AG04450 (cell line): ENCODE data around the gene GALNT12. TPM values are rescaled to one million over a fixed set of nuclear protein-coding genes. Genes with fewer than 3 reads are reported as not detected.

Source experiments
- CTCF ChIA-PET: fragments of 300-600, 350-600 bp; formaldehyde crosslinking; extraction: SDS; loops from one replicate; lab custom pipeline; 2022; ENCODE audit warnings: antibody characterized with exemption, inconsistent platforms; lab: Charles Lee
- POLR2A ChIA-PET: fragments of 350-600 bp; formaldehyde crosslinking; extraction: SDS; loops from one replicate; lab custom pipeline; 2021; ENCODE audit warnings: antibody characterized with exemption, inconsistent platforms; lab: Yijun Ruan, JAX
- DNase-seq: peaks from one replicate; pipeline ENCODE4 v3.0.0-alpha.2; 2011; ENCODE audit warnings: low read depth, low spot score
- H3K27ac ChIP-seq: one replicate; pipeline ENCODE4 v1.5.1; 2012; ENCODE audit warnings: low read depth, low read length, control low read depth
- H3K27me3 ChIP-seq: one replicate; pipeline ENCODE4 v1.6.0; 2012; ENCODE audit warnings: low read length; ENCODE audit not compliant: control insufficient read depth, insufficient read depth
- H3K4me3 ChIP-seq: 2 replicates; pipeline ENCODE4 v1.5.1; 2011; ENCODE audit warnings: mild to moderate bottlenecking, low read depth, low read length, control low read depth
- H3K9me3 ChIP-seq: 2 replicates; pipeline ENCODE4 v1.5.1; 2012; ENCODE audit warnings: low read length; ENCODE audit not compliant: control insufficient read depth, insufficient read depth
- polyA plus RNA-seq: library from polyadenylated mRNA; depleted of rRNA; stranded (reverse); fragments of >200 nt; gene quantifications from 2 replicates; pipeline ENCODE4 v1.2.3, GENCODE V29; 2011
- TF ChIP-seq, protein P1 (sequence below): IDR thresholded peaks from 2 replicates; pipeline ENCODE4 v1.5.1; 2011; ENCODE audit warnings: low read depth, low read length, control low read depth, inconsistent platforms

GALNT12 gene
- polyA plus RNA-seq, 1 experiment: 4.2 TPM

DNA sequence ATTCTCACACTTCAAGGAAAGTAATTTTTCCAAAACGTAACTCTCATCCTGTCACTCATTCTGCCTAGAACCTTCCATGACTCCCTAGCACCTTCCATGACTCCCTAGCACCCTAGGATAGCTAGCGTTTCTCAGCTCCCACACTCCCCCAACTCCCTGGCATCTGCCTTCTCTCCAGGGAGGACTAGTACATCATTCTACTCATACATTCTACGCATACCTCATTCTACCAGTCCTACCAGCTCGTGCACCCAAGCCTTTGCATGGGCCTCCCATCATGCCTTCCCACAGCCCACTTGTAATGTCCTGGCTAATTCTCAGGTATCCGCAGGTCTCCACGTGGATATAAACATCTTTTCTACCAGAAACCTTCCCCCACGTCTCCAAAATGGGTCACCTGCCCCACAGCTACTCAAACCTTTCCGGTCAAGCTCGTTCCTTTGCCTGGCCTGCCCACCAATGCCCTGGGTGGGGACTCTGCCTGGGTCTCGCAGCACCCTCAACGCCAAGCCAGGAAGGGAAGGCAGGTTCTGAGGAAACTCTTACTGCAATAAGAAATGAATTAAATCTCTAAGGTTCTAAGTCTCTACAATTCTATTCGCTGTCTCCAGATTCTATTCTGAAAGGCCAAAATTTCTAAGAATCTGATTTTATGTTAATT is 12.0 kb upstream of the GALNT12 start:
- no peak for DNase-seq
- peak overlapping the region; percentile 65 for H3K4me3 ChIP-seq
- H3K27me3 ChIP-seq: peaks cover 6% of the 10 kb centered on the region
- peaks cover 5% of the 10 kb centered on the region for H3K9me3 ChIP-seq
- no peak overlapping the region for H3K27ac ChIP-seq
- ChIA-PET POLR2A (no interaction called here), CTCF (interaction anchor here (0.8 to 0.9 kb wide), 2 partner anchors 19 to 721 kb away, joined by 3 to 4 read pairs; no protein-coding TSS in a partner anchor)
- TF ChIP-seq, protein P1, sequence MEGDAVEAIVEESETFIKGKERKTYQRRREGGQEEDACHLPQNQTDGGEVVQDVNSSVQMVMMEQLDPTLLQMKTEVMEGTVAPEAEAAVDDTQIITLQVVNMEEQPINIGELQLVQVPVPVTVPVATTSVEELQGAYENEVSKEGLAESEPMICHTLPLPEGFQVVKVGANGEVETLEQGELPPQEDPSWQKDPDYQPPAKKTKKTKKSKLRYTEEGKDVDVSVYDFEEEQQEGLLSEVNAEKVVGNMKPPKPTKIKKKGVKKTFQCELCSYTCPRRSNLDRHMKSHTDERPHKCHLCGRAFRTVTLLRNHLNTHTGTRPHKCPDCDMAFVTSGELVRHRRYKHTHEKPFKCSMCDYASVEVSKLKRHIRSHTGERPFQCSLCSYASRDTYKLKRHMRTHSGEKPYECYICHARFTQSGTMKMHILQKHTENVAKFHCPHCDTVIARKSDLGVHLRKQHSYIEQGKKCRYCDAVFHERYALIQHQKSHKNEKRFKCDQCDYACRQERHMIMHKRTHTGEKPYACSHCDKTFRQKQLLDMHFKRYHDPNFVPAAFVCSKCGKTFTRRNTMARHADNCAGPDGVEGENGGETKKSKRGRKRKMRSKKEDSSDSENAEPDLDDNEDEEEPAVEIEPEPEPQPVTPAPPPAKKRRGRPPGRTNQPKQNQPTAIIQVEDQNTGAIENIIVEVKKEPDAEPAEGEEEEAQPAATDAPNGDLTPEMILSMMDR: no peak

DNA sequence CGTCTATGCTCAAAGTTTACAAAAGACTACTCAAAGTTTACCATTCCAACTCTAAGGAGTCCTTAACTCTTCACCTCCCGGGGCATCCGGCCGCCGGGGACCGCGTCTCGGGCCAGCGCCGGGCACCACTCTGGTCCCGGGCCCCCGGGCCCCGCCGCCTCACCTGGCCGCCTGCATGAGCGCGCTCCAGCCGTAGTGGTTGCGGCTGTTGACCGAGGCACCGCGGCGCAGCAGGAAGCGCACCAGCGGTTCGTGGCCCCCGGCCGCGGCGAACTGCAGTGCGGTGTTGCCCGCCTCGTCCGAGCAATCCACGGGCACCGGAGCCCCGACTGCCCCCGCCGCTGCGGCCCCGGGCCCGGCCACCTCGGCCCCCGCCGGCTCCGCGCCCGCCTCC is 11.5 kb upstream of the GALNT12 start:
- TF ChIP-seq, protein P1: no peak
- Histone ChIP-seq H3K9me3 (peaks cover 5% of the 10 kb centered on the region), H3K4me3 (peak overlapping the region; percentile 65), H3K27ac (no peak overlapping the region), H3K27me3 (peaks cover 6% of the 10 kb centered on the region)
- POLR2A ChIA-PET: no interaction called here
- CTCF ChIA-PET: interaction anchor here (0.6 kb wide), 1 partner anchor 132 kb away, joined by 3 read pairs; no protein-coding TSS in a partner anchor
- no peak for DNase-seq

DNA sequence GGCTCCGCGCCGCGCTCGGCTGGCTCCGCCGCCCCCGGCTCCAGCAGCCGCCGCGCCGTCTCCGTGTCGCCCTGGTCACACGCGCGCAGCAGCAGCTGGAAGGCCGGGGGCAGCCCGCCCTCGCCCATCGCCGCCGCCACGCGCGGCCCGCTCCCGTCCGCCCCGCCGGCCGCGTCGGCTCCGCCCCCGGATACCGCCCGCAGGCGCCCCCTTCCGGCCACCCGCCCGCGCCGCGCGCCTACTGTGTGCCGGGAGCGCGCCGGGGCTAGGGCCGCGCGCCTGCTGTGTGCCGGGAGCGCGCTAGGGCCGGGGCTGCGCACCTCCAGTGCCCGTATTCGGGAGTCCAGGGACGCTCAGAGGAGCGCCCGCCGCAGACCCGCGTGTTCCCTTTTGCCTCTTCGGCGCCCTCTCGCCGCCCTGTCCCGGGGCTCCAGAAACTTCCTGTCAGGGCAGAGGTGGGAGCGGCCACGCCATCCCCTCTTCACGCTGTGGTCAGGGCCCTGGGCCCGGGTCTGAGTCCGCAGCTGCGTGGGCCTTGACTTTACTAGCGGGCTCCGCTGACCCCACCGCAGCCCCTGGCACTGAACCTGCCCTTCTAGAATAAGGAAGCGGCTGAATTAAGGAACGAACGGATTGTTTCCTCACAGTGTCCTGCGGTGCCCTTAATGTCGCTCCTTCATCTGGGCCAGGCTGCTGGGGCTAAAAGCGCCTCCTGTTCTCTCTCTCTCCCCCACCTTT is 10.9 kb upstream of the GALNT12 start, which contains the start of gene ANKS6:
Gene ANKS6 (minus strand): TSS at position 192 of the 738 bp plus-strand sequence. CDS start 64 bp downstream, at position 128.
- Histone ChIP-seq H3K27me3 (peaks cover 7% of the 10 kb centered on the region), H3K4me3 (peak within 1 kb of the TSS; percentile 65), H3K27ac (peak within 1 kb of the TSS; percentile 21), H3K9me3 (peaks cover 5% of the 10 kb centered on the region)
- TF ChIP-seq, protein P1: no peak; the same call in 1 of the 2 replicates
- peak; percentile 27 for DNase-seq
- ChIA-PET CTCF (interaction anchor here (0.6 to 1.0 kb wide), 3 partner anchors 21 to 350 kb away, joined by 3 to 5 read pairs (median 3); no protein-coding TSS in a partner anchor), POLR2A (no interaction called here)

DNA sequence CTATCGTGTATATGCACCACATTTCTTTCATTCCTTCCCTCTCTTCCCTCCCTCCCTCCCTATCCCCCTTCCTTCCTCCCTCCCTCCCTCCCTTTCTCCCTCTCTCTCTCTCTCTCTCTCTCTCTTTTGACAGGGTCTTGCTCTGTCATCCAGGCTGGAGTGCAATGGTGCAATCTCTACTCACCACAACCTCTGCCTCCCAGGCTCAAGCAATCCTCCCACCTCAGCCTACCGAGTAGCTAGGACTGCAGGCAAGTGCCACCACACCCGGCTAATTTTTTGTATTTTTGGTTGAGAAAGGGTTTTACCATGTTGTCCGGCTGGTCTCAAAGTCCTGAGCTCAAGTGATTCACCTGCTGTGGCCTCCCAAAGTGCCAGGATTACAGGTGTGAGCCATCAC is 10.0 kb upstream of the GALNT12 start:
- CTCF ChIA-PET: interaction anchor here (0.5 to 1.0 kb wide), 2 partner anchors 22 to 611 kb away, joined by 3 to 5 read pairs; no protein-coding TSS in a partner anchor
- Histone ChIP-seq H3K9me3 (peaks cover 5% of the 10 kb centered on the region; the same call in 1 of the 2 replicates), H3K27me3 (peaks cover 11% of the 10 kb centered on the region), H3K4me3 (no peak overlapping the region), H3K27ac (no peak overlapping the region)
- POLR2A ChIA-PET: no interaction called here
- TF ChIP-seq, protein P1: no peak
- no peak for DNase-seq
